ENCODE data around the gene ZNF624. TPM values are rescaled to one million over a fixed set of nuclear protein-coding genes. Genes with fewer than 3 reads are reported as not detected.

Gene ZNF624
- total RNA-seq, 1 experiment from 2014 or later = 2.1 TPM

DNA sequence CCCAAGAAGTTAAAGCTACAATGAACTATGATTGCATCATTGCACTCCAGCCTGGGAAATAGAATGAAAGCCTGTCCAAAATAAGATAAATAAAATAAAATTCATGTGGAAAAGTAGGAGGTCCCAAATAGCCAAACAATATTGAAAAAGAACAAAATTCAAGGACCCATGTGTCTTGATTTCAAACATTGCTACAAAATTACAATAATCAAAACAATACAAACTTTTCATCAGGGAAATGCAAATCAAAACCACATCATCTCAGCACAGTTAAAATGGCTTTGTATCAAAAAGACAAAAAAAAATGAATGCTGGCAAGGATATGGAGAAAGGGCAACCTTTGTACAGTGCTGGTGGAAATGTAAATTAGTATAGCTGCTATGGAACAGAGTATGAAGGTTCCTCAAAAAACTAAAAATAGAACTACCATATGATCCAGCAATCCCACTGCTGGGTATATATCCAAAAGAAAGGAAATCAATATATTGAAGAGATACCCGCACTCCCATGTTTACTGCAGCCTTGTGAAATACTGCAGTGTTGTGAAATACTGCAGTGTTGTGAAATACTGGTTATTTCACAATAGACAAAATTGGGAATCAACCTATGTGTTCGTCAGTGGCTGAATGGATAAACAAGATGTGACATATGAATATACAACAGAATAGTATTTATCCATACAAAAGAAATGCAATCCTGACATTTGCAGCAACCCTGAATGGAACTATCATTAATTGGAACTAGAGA lies 60.1 kb downstream of the ZNF624 start:
- DNase-seq (ENCODE audit: low read depth) = no peak

DNA sequence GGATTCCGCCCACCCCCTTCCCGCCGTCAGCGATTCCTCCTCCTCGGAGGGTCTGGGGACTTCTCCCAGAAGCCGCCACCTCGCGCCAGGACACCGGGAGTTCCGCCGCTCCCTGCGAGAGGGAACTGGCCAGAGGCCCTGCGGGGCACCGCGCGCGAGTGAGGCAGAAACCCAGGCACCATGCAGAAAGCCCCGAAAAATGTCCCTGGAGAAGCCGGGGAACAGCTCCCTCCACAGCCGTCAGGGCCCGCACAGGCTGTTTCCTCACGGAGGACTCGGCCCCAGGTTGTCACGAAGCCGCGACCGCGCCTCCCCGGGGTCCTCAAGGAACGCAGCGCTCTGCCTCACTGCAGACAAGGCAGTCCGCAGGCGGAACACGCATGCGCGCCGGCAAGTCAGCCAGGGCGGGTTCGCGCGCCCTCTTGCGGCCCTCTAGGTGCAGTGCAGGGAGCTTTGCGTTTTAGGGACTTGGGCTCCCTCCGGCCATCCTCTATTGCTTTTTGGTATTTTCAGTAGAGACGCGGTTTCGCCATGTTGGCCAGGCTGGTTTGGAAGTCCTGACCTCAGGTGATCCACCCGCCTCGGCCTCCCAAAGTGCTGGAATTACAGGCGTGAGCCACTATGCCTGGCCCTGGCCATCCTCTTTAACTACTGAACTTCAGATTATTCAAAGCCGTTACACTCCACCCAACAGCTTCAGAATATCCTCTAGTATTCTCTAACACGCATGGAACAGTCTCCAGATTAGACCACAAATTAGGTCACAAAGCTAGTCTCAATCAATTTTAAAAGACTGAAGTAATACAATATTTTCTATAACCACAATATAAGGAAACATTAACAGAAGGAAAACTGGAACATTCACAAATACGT lies 64.3 kb downstream of the ZNF624 start:
- peak; percentile 83 for DNase-seq (ENCODE audit: low read depth)

DNA sequence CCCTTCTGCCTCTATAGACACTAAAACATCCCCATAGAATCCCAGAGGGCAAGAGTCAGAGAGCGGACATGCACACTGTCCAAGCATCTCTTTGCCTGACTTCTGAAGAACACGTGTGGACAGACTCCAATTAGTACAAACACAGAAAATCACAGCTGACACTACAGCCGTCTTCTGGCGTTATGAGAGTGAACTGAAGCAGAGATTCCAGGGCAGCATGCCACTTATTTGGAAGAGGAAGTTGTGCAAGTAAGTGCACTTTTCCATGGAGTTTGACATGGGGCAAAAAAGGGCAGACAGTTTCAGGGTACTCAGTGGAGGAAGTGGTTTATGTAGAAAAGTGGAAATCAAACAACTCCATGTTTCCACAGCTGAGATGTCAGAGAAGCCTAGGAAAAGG lies 67.9 kb downstream of the ZNF624 start:
- no peak for DNase-seq (ENCODE audit: low read depth)

DNA sequence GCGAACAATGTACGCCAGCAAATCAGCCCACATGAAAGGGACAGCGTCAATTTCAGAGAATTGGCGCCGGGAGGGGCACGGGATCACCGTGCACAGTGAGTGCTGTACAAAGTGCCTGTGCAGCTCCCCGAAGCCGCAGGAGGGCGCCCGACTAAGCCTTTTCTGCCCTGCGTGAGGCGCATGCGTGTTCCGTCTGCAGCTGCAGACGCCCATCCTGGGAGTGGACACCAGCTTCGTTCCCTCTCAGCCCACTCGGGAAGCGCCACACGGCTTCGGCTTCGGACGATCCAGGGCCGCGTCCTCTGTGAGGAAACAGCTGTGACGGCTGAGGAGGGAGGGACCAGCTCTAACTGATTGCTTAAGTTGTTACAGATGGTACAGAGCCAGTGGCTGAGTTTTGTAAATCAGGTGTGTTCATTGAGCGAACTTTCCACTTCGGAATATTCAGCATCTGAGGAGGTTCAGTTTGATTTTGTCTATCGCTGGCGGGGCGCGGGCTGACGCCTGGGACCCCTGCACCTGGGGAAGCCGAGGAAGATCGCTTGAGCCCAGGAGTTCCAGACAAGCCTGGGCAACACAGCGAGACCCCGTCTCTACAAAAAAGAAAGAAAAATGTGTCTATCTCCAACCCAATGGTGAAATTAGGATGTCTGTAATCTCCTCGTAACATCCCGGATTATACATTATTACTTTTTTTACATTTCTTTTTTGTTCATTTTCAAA lies 69.2 kb downstream of the ZNF624 start:
- peak; percentile 85 for DNase-seq (ENCODE audit: low read depth)

DNA sequence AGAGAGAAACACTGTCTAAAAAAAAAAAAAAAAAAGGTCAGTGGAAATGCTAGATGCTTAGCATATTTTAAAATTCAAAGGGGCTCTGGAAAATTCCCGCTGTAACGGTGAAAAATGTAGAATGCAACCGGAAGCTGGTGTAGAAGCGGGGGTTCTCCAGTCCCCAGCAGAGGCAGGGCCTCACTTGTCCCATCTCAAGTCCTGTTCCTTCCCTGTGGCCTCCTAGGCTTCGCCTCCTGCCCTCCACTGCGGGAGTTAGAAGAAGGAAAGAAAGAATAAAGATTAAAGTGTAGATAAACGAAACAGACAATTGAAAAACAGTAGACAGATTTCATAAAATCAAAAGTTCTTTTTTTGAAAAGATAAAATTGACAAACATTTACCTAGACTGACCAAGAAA lies 69.9 kb downstream of the ZNF624 start:
- DNase-seq (ENCODE audit: low read depth) = no peak

DNA sequence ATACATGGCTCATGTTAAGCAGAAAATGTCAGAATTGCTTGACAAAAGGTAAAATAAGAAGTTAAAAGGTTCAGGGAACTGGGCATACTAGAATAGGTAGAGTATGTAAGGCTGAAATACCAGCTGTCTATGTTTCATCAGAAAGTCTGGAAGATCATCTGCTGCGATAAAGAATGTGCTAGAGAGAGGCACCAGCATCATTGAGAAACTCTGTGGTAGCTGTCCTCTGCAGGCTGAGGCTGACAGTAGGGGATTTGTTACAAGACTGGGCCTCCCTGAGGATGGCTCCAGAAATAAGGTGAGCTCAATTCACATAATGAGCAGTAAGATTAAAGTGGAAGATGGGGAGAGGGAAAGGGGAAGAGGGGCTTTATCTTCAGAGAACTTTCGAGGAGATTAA lies 80.2 kb downstream of the ZNF624 start:
- DNase-seq (ENCODE audit: low read depth) = no peak

Other genes starting within 250 kb of the ZNF624 start
- 2.5 and 4.1 TPM in 2 replicates for gene TRPV2, start 238.3 kb downstream of the ZNF624 start, total RNA-seq (2014; rRNA removed; shearing (Covaris generic))
- gene LRRC75A, start 161.7 kb downstream of the ZNF624 start, total RNA-seq (2014; rRNA removed; shearing (Covaris generic)) = 1.1 and 1.6 TPM in 2 replicates
- gene ZNF287, start 84.6 kb downstream of the ZNF624 start, total RNA-seq (2014; rRNA removed; shearing (Covaris generic)) = 4.1 and 8.1 TPM in 2 replicates
- gene CCDC144A, start 36.4 kb upstream of the ZNF624 start, total RNA-seq (2014; rRNA removed; shearing (Covaris generic)) = 0.27 and 0.42 TPM in 2 replicates